HG03280 (cell line): ENCODE measurements around the gene GUK1.

ENCODE experiments used
- ATAC-seq: cut with Tn5 transposase; IDR thresholded peaks from one replicate; pipeline ENCODE4 v1.9.1; 2021; ENCODE audit warnings: mild to moderate bottlenecking, moderate library complexity; ENCODE audit not compliant: unreplicated experiment

Gene GUK1

GRCh38 chr1:228197555-228198147 is 57.6 kb downstream of the GUK1 start:
- no peak for ATAC-seq
